ENCODE results near the gene CPXM2. TPM values are rescaled to one million over a fixed set of nuclear protein-coding genes. Genes with fewer than 3 reads are reported as not detected.

Gene CPXM2
- polyA plus RNA-seq, 10 donors: 0.48 to 28.5 (median 1.0) TPM

GRCh38 chr10:123870260-123870659, 21.3 kb downstream of the CPXM2 start:
- no peak for DNase-seq

- DNase-seq: no peak
Observed at GRCh38 chr10:123869020-123869414, 22.6 kb downstream of the CPXM2 start.

GRCh38 chr10:123868038-123869019, 23.3 kb downstream of the CPXM2 start:
- DNase-seq: no peak

- no peak for DNase-seq
Observed at GRCh38 chr10:123865880-123866279, 25.7 kb downstream of the CPXM2 start.

GRCh38 chr10:123865350-123865749, 26.3 kb downstream of the CPXM2 start:
- no peak for DNase-seq

- no peak for DNase-seq
Observed at GRCh38 chr10:123864923-123865322, 26.7 kb downstream of the CPXM2 start.

GRCh38 chr10:123863721-123864482, 27.7 kb downstream of the CPXM2 start:
- no peak for DNase-seq

- no peak for DNase-seq
Observed at GRCh38 chr10:123863183-123863575, 28.4 kb downstream of the CPXM2 start.

GRCh38 chr10:123862421-123863182, 29.0 kb downstream of the CPXM2 start:
- peak in 1 of 3 donors; percentile 39 for DNase-seq

GRCh38 chr10:123860856-123861255, 30.8 kb downstream of the CPXM2 start:
- DNase-seq: no peak

- DNase-seq: no peak
Observed at GRCh38 chr10:123860209-123860608, 31.4 kb downstream of the CPXM2 start.

GRCh38 chr10:123859653-123860050, 32.0 kb downstream of the CPXM2 start:
- no peak for DNase-seq

- no peak for DNase-seq
Observed at GRCh38 chr10:123858907-123859652, 32.5 kb downstream of the CPXM2 start.

GRCh38 chr10:123858077-123858681, 33.4 kb downstream of the CPXM2 start:
- peak; percentile 19 to 65 (median 52) for DNase-seq

GRCh38 chr10:123857616-123858015, 34.0 kb downstream of the CPXM2 start:
- no peak for DNase-seq

- peak in 1 of 3 donors; percentile 22 for DNase-seq
Observed at GRCh38 chr10:123855008-123855684, 36.5 kb downstream of the CPXM2 start.

GRCh38 chr10:123854498-123854897, 37.1 kb downstream of the CPXM2 start:
- no peak for DNase-seq

GRCh38 chr10:123854003-123854402, 37.6 kb downstream of the CPXM2 start:
- DNase-seq: no peak

- no peak for DNase-seq
Observed at GRCh38 chr10:123852411-123852951, 39.1 kb downstream of the CPXM2 start.
